ENCODE measurements around the gene MUL1. TPM values are rescaled to one million over a fixed set of nuclear protein-coding genes. Genes with fewer than 3 reads are reported as not detected.

The MUL1 gene
- total and polyA plus RNA-seq, 8 donors: 3.7 to 53.1 (median 12.9) TPM

GRCh38 chr1:20476265-20477038, 31.5 kb downstream of the MUL1 start:
- DNase-seq: peak; percentile 67 to 92
- 8 to 27% (median 13%) methylated on average over 23 to 33 of the region's 33 CpGs for WGBS, 5 donors
- Histone ChIP-seq H3K4me3 (peak overlapping the region in 1 of 4 donors; percentile 28), H3K4me1 (peaks cover 15 to 54% (median 27%) of the 10 kb centered on the region in 4 donors), H3K27ac (peak overlapping the region in 2 of 5 donors; percentile 2 to 10), H3K27me3 (peaks cover 0 to 67% (median 14%) of the 10 kb centered on the region in 3 donors), H3K36me3 (no peaks in the 10 kb centered on the region), H3K9me3 (no peaks in the 10 kb centered on the region)
- no peak for TF ChIP-seq EP300 (IDR thresholded peaks at IDR 0.05)
- TF ChIP-seq CTCF (IDR thresholded peaks at IDR 0.05): no peak
- no peak for TF ChIP-seq POLR2AphosphoS5 (IDR thresholded peaks at IDR 0.05)
- no peak for TF ChIP-seq POLR2A (IDR thresholded peaks at IDR 0.05)
- intact Hi-C loops (cut with DNase I; ENCODE audit: low total_unique reads): no loop called here

GRCh38 chr1:20474996-20475395, 33.0 kb downstream of the MUL1 start:
- Histone ChIP-seq H3K27ac (no peak overlapping the region), H3K36me3 (no peaks in the 10 kb centered on the region), H3K9me3 (no peaks in the 10 kb centered on the region), H3K27me3 (peaks cover 0 to 71% (median 14%) of the 10 kb centered on the region in 3 donors), H3K4me1 (peaks cover 15 to 40% (median 23%) of the 10 kb centered on the region in 4 donors), H3K4me3 (no peak overlapping the region)
- DNase-seq: no peak
- 63 to 69% (median 67%) methylated on average over 7 of the region's 7 CpGs for WGBS, 5 donors
- TF ChIP-seq EP300 (IDR thresholded peaks at IDR 0.05): no peak
- no peak for TF ChIP-seq POLR2A (IDR thresholded peaks at IDR 0.05)
- TF ChIP-seq POLR2AphosphoS5 (IDR thresholded peaks at IDR 0.05): no peak
- no peak for TF ChIP-seq CTCF (IDR thresholded peaks at IDR 0.05)
- intact Hi-C loops (cut with DNase I; ENCODE audit: low total_unique reads): no loop called here

GRCh38 chr1:20474333-20474975, 33.5 kb downstream of the MUL1 start:
- Histone ChIP-seq H3K27ac (no peak overlapping the region), H3K9me3 (no peaks in the 10 kb centered on the region), H3K27me3 (peaks cover 0 to 66% (median 14%) of the 10 kb centered on the region in 3 donors), H3K36me3 (no peaks in the 10 kb centered on the region), H3K4me1 (peaks cover 15 to 38% (median 23%) of the 10 kb centered on the region in 4 donors), H3K4me3 (no peak overlapping the region)
- 81 to 93% (median 86%) methylated on average over 2 of the region's 2 CpGs for WGBS, 5 donors
- intact Hi-C loops (cut with DNase I; ENCODE audit: low total_unique reads): no loop called here
- no peak for DNase-seq
- TF ChIP-seq POLR2A (IDR thresholded peaks at IDR 0.05) (no peak), POLR2AphosphoS5 (IDR thresholded peaks at IDR 0.05) (no peak)

GRCh38 chr1:20473894-20474293, 34.1 kb downstream of the MUL1 start:
- no peaks in the 10 kb centered on the region for H3K9me3 ChIP-seq
- peaks cover 15 to 38% (median 23%) of the 10 kb centered on the region in 4 donors for H3K4me1 ChIP-seq
- H3K27ac ChIP-seq: no peak overlapping the region
- intact Hi-C loops (cut with DNase I; ENCODE audit: low total_unique reads): no loop called here
- TF ChIP-seq EP300 (IDR thresholded peaks at IDR 0.05): no peak
- TF ChIP-seq CTCF (IDR thresholded peaks at IDR 0.05): no peak
- TF ChIP-seq POLR2AphosphoS5 (IDR thresholded peaks at IDR 0.05): no peak
- DNase-seq: no peak
- no peak overlapping the region for H3K4me3 ChIP-seq
- H3K27me3 ChIP-seq: peaks cover 0 to 66% (median 14%) of the 10 kb centered on the region in 3 donors
- WGBS, 5 donors: 81 to 97% (median 91%) methylated on average over 4 of the region's 4 CpGs
- H3K36me3 ChIP-seq: no peaks in the 10 kb centered on the region
